GM15510 (cell line): ENCODE results near the gene PPP1R17.

Experiments used
- POLR2A ChIP-seq: IDR thresholded peaks from 3 replicates; pipeline ENCODE4 v1.6.1; 2011; ENCODE audit warnings: borderline replicate concordance; ENCODE audit not compliant: insufficient read length; ENCODE audit errors: extremely low read depth

The PPP1R17 gene

GRCh38 chr7:31687024-31687748 lies at the start of gene PPP1R17:
Gene PPP1R17 (plus strand): TSS chr7:31687215. CDS start chr7:31692442, 5,227 bp downstream.
- no peak for TF ChIP-seq POLR2A

- TF ChIP-seq POLR2A, result no peak
Measured at GRCh38 chr7:31640381-31640780, 46.6 kb upstream of the PPP1R17 start.

DNA sequence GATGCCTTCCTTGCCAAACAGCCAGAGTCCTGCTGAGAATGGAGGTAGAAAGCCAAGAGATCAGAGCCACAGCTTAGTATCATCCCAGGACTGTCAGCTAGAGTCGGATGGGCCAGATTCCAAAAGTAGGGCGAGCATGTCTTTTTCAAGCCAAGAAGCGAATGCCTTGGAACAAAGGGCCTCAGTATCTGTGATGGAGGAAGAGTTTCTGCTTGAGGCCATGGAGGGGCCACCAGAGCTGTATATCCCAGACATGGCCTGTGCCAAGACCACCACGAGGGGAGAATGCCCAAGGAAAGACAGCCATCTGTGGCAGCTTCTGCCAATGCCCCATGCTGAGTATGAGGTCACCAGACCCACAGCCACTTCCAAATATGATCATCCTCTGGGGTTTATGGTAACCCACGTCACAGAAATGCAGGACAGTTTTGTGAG lies 44.3 kb upstream of the PPP1R17 start:
- TF ChIP-seq POLR2A, result no peak

- TF ChIP-seq POLR2A, result no peak
Measured at GRCh38 chr7:31646942-31647341, 40.1 kb upstream of the PPP1R17 start.

- no peak for TF ChIP-seq POLR2A
Measured at GRCh38 chr7:31647511-31647910, 39.5 kb upstream of the PPP1R17 start.

DNA sequence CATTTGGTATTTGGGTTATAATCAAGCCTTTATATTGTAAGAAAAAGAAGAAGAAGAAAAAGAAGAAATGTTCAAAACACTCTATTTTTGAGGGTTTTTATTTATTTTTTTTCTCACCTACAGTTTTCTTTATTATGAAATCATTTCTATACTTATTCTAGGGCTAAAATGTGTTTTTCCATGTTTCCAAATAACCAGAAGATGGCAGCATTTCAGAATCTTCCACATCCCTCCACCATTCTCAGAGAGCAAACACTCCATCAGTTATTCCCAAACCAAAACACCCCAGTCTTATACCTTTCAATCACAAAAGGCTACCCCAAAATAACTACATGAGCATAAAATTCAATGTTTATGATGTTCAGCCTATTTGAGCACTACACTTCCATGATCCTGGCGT lies 38.7 kb upstream of the PPP1R17 start:
- no peak for TF ChIP-seq POLR2A

- no peak for TF ChIP-seq POLR2A
Measured at GRCh38 chr7:31648880-31649279, 38.1 kb upstream of the PPP1R17 start.

DNA sequence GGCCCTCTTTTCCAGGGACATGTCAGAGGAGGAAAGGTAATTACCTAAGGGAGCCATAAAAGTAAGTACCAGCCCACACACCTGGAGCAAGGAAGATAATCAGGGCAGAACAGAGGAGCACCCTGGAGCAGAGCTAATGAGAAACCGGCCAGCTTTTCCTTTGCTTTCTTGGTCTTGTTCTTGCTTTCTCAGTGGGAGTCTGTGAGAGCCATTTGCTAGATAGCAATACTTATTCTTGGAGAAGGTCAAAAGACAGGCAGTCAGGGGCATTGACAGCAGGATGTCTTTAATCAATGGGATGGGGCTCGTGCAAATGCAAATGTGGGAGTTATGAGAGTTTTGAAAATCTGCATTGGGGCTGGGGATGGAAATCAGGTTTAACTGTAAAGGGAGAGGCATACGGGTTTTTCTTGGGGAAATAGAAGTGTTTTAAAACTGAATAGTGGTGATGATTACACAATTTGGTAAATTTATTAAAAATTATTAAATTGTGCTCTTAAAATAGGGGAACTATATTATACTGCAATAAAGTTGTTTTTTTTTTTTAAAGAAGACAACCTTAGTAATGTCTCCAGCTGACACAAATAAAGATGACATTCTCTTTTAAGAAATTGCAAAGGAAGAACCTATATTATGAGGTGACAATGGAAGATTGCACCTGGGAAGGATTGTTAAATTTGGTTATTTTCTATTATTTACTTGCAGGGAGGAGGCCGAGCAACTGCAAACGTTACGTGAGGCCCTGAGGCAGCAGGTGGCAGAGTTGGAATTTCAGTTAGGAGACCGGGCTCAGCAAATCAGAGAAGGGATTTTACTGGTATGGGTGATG lies 35.6 kb upstream of the PPP1R17 start:
- TF ChIP-seq POLR2A, result no peak

- no peak for TF ChIP-seq POLR2A
Measured at GRCh38 chr7:31652063-31652326, 35.0 kb upstream of the PPP1R17 start.

- TF ChIP-seq POLR2A, result no peak
Measured at GRCh38 chr7:31663072-31663471, 23.9 kb upstream of the PPP1R17 start.

- no peak for TF ChIP-seq POLR2A
Measured at GRCh38 chr7:31664890-31665289, 22.1 kb upstream of the PPP1R17 start.

DNA sequence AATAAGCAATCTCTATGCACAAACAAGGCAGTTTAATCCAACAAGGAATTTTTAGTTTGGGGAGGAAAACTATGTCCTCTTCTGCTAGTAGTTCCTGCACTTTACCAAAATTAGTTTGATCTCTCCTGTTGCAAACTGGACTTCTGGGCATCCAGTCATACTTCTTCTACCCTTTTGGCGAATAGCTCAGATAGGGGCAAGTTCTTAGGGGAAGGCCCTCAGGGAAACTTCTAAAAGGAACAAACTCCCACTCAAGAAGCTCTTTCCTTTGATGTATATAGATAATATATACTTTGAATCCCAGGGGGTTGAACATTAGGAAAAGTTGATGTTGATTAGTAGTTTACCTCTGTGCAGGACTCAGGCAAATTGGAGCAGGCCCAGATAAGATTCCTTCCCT lies 21.5 kb upstream of the PPP1R17 start:
- no peak for TF ChIP-seq POLR2A

DNA sequence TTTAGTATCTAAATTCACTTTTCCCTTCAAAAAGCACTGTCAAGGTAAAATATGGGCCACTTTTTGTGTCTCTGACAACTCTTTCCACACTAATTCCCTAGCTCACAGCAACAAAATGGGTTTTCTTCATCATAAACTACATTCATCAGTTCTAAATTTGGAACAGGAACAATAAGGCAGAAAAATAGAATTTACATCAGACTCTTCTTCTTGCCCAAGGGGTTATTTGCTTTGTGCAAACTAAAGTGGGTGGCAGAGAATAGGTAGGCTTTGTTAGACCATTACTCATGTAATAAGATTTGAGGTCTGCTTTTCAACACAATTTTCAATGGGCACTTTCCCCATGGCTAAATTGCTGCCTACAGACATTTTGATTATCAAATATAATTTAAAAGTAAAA lies 17.6 kb upstream of the PPP1R17 start:
- TF ChIP-seq POLR2A, result no peak

GRCh38 chr7:31679574-31680305 lies 7.3 kb upstream of the PPP1R17 start:
- no peak for TF ChIP-seq POLR2A

DNA sequence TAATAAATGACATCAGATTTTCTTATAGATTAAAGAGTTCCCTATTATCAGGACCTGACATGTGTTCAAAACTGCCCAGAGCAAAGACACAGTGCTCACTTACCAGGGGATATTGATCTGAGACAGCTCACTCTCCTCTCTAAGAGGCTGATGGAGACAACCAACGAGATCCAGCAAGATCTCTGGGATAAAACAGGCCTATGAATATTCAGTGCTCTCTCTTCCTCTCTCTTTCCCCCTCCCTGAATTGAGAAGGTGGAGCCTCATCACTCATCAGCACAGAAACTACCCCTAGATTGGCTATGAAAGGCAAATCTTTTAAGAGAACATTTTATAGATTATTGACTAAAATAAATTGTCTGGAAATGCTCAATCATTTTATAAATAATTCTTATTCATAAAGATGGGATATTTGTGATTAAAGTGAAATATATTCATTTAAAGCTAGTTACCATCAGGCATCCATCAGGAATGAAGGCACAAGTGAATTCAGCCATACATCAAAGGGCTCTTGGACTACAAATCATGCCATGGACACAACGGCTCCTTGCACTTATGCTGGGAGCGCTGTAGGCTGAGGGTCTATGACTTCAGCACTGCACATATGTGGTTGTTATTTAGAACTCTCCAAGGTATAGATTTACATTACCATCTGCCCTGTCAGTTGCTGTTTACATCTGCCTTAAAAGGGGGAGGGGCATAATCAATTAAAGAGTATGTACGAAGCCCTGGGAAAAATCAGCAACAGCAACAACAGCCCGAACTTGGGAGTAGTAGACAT lies 3.4 kb upstream of the PPP1R17 start:
- TF ChIP-seq POLR2A, result no peak

DNA sequence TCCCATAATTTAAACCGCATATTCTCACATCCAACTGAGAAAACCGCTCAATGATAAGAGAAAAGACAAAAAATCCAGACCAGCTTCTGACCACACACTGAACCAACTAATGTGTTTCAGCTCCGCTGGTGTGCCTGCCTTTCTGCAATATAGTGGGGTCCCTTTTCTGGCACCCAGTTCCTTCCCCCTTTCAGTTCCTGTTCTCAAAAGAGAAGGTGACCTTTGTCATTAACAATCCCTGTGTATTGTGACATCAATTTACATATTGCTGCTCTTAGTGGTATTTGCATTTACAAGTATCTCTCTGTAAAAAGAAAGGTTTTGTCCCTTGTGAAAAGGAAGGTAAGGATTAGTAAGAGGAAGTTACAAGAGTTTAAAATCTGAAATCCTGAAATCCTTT lies 1.4 kb downstream of the PPP1R17 start:
- no peak for TF ChIP-seq POLR2A

- TF ChIP-seq POLR2A, result no peak
Measured at GRCh38 chr7:31688996-31689395, 2.0 kb downstream of the PPP1R17 start.
